GM12878 (cell line): ENCODE measurements around the gene ALG2. TPM values are rescaled to one million over a fixed set of nuclear protein-coding genes. Genes with fewer than 3 reads are reported as not detected.
A peak's percentile ranks its signal among the peaks of the same experiment; 100 is the strongest.

Source experiments
- ATAC-seq: fragments of 200-7000 bp; cut with Tn5 transposase; 3 replicates; pipeline ENCODE4 v1.9.1; 2020; ENCODE audit warnings: mild to moderate bottlenecking, moderate library complexity
- BruUV-seq: library from RNA; stranded (reverse); fragments of 400-500 nt; replicated peaks from 2 replicates; lab custom pipeline; 2021; lab: Mats Ljungman, UMichigan
- CTCF ChIA-PET: fragments of 300-600 bp; sonication (Branson Sonifier 250); formaldehyde crosslinking; extraction: SDS; loops from one replicate; lab custom pipeline; 2021; ENCODE audit warnings: inconsistent platforms; lab: Yijun Ruan, JAX
- POLR2A ChIA-PET: fragments of 350-600 bp; formaldehyde crosslinking; extraction: SDS; loops from one replicate; lab custom pipeline; 2021; ENCODE audit warnings: inconsistent platforms; lab: Charles Lee
- RAD21 ChIA-PET: fragments of 300-600 bp; sonication (Branson Sonifier 250); formaldehyde crosslinking; loops from one replicate; lab custom pipeline; 2023; ENCODE audit warnings: antibody characterized with exemption; ENCODE audit not compliant: unreplicated experiment; lab: Charles Lee
- SMC1A ChIA-PET: fragments of 300-600 bp; sonication (Branson Sonifier 250); formaldehyde crosslinking; loops from one replicate; lab custom pipeline; 2023; ENCODE audit not compliant: unreplicated experiment, uncharacterized antibody; lab: Charles Lee
- DNase-seq: peaks from one replicate; pipeline ENCODE4 v3.0.0-alpha.2; 2011; ENCODE audit warnings: low read depth, low spot score
- FAIRE-seq: peaks from 3 replicates; lab custom pipeline; 2011; peaks lifted over from hg19 to GRCh38; lab: Jason Lieb, UNC
- H2AFZ ChIP-seq: 2 replicates; pipeline ENCODE4 v1.6.0; 2011; ENCODE audit warnings: low read depth, low read length, control low read depth; ENCODE audit not compliant: control insufficient read depth
- H3K27ac ChIP-seq: 2 replicates; pipeline ENCODE4 v1.5.1; 2011; ENCODE audit warnings: control low read depth; ENCODE audit not compliant: control insufficient read depth, insufficient read depth
- H3K27me3 ChIP-seq, 2 experiments: replicated peaks in 1 of 2; 2 replicates each; pipeline versions ENCODE4 v1.6.0 to v1.6.1; 2011; ENCODE audit warnings: low read length in 1 of 2; ENCODE audit not compliant: control insufficient read depth in 2 of 2, insufficient read depth in 2 of 2
- H3K36me3 ChIP-seq, 2 experiments: 2 replicates each; pipeline ENCODE4 v1.5.1; 2011; ENCODE audit warnings: low read length in 1 of 2; ENCODE audit not compliant: control insufficient read depth in 2 of 2, insufficient read depth in 2 of 2
- H3K4me1 ChIP-seq: 2 replicates; pipeline ENCODE4 v1.6.1; 2011; ENCODE audit warnings: mild to moderate bottlenecking, low read length, moderate library complexity, mixed read lengths; ENCODE audit not compliant: control insufficient read depth, insufficient read depth
- H3K4me2 ChIP-seq: 2 replicates; pipeline ENCODE4 v1.6.0; 2011; ENCODE audit warnings: control low read depth; ENCODE audit not compliant: control insufficient read depth, insufficient read depth
- H3K4me3 ChIP-seq: fragments of 200-600 bp; sonication (generic); 2 replicates; pipeline ENCODE4 v1.5.1; 2016
- H3K79me2 ChIP-seq: 2 replicates; pipeline ENCODE4 v1.6.0; 2011; ENCODE audit warnings: low read length; ENCODE audit not compliant: control insufficient read depth, insufficient read depth
- H3K9ac ChIP-seq: 2 replicates; pipeline ENCODE4 v1.8.0; 2011; ENCODE audit warnings: low read length, control low read depth, mixed read lengths; ENCODE audit not compliant: control insufficient read depth, insufficient read depth
- H3K9me3 ChIP-seq: replicated peaks from 3 replicates; pipeline ENCODE4 v1.5.1; 2011; ENCODE audit warnings: mild to moderate bottlenecking, low read length; ENCODE audit not compliant: control insufficient read depth, insufficient read depth
- H4K20me1 ChIP-seq: 2 replicates; pipeline ENCODE4 v1.6.0; 2011; ENCODE audit not compliant: control insufficient read depth, insufficient read depth
- BACH1 ChIP-seq: fragments of 450-650 bp; IDR thresholded peaks from 2 replicates; pipeline ENCODE4 v1.6.1; 2017; ENCODE audit warnings: mild to moderate bottlenecking, borderline replicate concordance
- BRCA1 ChIP-seq: IDR thresholded peaks from 2 replicates; pipeline ENCODE4 v1.6.1; 2011; ENCODE audit warnings: low read depth, low read length, improper control_type of control experiment
- CEBPB ChIP-seq, 2 experiments: fragments of 150-350 bp in 1 of 2; IDR thresholded peaks; 2 replicates each; pipeline ENCODE4 v1.6.1; 2012 to 2014; ENCODE audit warnings: low read depth in 2 of 2, low read length in 2 of 2, borderline replicate concordance in 1 of 2, inconsistent platforms in 1 of 2
- CHD2 ChIP-seq: IDR thresholded peaks from 2 replicates; pipeline ENCODE4 v1.6.1; 2011; ENCODE audit warnings: low read depth, low read length, improper control_type of control experiment, borderline replicate concordance
- CTCF ChIP-seq, 3 experiments: IDR thresholded peaks in 2 of 3; conservative IDR thresholded peaks in 1 of 3; 2 replicates each; pipeline ENCODE4 v1.5.1; 2011; ENCODE audit warnings: low read depth in 3 of 3, low read length in 3 of 3, mild to moderate bottlenecking in 3 of 3, control low read depth in 2 of 3, moderate library complexity in 2 of 3, inconsistent platforms in 1 of 3, mixed read lengths in 1 of 3; ENCODE audit not compliant: control insufficient read depth in 2 of 3, insufficient read depth in 1 of 3; ENCODE audit errors: extremely low read depth in 1 of 3
- EP300 ChIP-seq, 2 experiments: fragments of 150-350 bp in 1 of 2; IDR thresholded peaks; 2 replicates each; pipeline ENCODE4 v1.6.1; 2011 to 2012; ENCODE audit warnings: low read depth in 2 of 2, low read length in 2 of 2, borderline replicate concordance in 1 of 2, improper control_type of control experiment in 1 of 2, inconsistent platforms in 1 of 2; ENCODE audit not compliant: control insufficient read depth in 1 of 2
- ETV6 ChIP-seq, 2 experiments: fragments of 450-650 bp in 1 of 2; IDR thresholded peaks in 1 of 2; conservative IDR thresholded peaks in 1 of 2; 2 replicates each; pipeline ENCODE4 v1.6.1; 2014; ENCODE audit warnings: antibody characterized with exemption in 1 of 2, borderline replicate concordance in 1 of 2, low read depth in 1 of 2, mild to moderate bottlenecking in 1 of 2, moderate library complexity in 1 of 2
- FOXK2 ChIP-seq: fragments of 450-650 bp; IDR thresholded peaks from 2 replicates; pipeline ENCODE4 v1.6.1; 2017; ENCODE audit warnings: mild to moderate bottlenecking, moderate library complexity
- HDGF ChIP-seq: fragments of 450-650 bp; IDR thresholded peaks from 2 replicates; pipeline ENCODE4 v1.6.1; 2016; ENCODE audit warnings: antibody characterized with exemption
- IKZF2 ChIP-seq, 2 experiments: fragments of 450-650 bp; IDR thresholded peaks; 2 replicates each; pipeline ENCODE4 v1.6.1; 2017; ENCODE audit warnings: mild to moderate bottlenecking in 2 of 2, moderate library complexity in 2 of 2
- MTA2 ChIP-seq: fragments of 450-650 bp; IDR thresholded peaks from 2 replicates; pipeline ENCODE4 v1.6.1; 2016; ENCODE audit warnings: low read depth, mild to moderate bottlenecking, moderate library complexity
- NFXL1 ChIP-seq: fragments of 450-650 bp; IDR thresholded peaks from 2 replicates; pipeline ENCODE4 v1.6.1; 2017; ENCODE audit warnings: antibody characterized with exemption, mild to moderate bottlenecking, borderline replicate concordance
- NR2C2 ChIP-seq: IDR thresholded peaks from 2 replicates; pipeline ENCODE4 v1.6.1; 2011; ENCODE audit warnings: borderline replicate concordance, low read depth; ENCODE audit not compliant: control insufficient read depth, insufficient read length
- NR2F1 ChIP-seq: fragments of 450-650 bp; conservative IDR thresholded peaks from 2 replicates; pipeline ENCODE4 v1.6.1; 2017; ENCODE audit warnings: mild to moderate bottlenecking
- NRF1 ChIP-seq: conservative IDR thresholded peaks from 2 replicates; pipeline ENCODE4 v1.6.1; 2011; ENCODE audit warnings: mild to moderate bottlenecking, low read depth, low read length, improper control_type of control experiment
- SMAD5 ChIP-seq: IDR thresholded peaks from 2 replicates; pipeline ENCODE4 v1.6.1; 2016; ENCODE audit warnings: antibody characterized with exemption, low read depth
- ZNF207 ChIP-seq: fragments of 450-650 bp; IDR thresholded peaks from 2 replicates; pipeline ENCODE4 v1.6.1; 2014; ENCODE audit warnings: antibody characterized with exemption, mild to moderate bottlenecking, borderline replicate concordance
- ZNF217 ChIP-seq: fragments of 450-650 bp; IDR thresholded peaks from 2 replicates; pipeline ENCODE4 v1.6.1; 2017; ENCODE audit warnings: antibody characterized with exemption, mild to moderate bottlenecking
- WGBS: methylation state at CpG from one replicate; pipeline ENCODE4 v1.1.6; 2016; ENCODE audit warnings: low lambda C conversion rate; ENCODE audit not compliant: insufficient replicate concordance, insufficient coverage; ENCODE audit errors: missing lambda C conversion rate; 5-methylcytosine and 5-hydroxymethylcytosine counted together
- in situ Hi-C: fragments of 300-500 bp; cut with MboI; formaldehyde crosslinking; loops from 9 replicates; pipeline ENCODE4 v1.14.3; 2018; ENCODE audit warnings: mixed read lengths
- intact Hi-C: fragments of 100-400 bp; cut with micrococcal nuclease; formaldehyde crosslinking; loops from one replicate; pipeline ENCODE4 v1.14.2; 2022; ENCODE audit not compliant: unreplicated experiment
- polyA plus RNA-seq, 11 experiments: library from polyadenylated mRNA; depleted of rRNA in 4 of 11; unstranded in 6 of 11; stranded (reverse) in 5 of 11; fragments of >200 nt; fragmentation: Nextera tagmentation in 4 of 11; fragmentation: Illumina TruSeq in 1 of 11; extraction: Ambion mirVana in 4 of 11; extraction: Trizol in 1 of 11; gene quantifications; 1 replicate in 1 of 11; 2 replicates in 10 of 11; pipeline versions ENCODE4 v1.2.1 to v1.2.3, GENCODE V29; 2011 to 2016; ENCODE audit warnings: inconsistent platforms in 2 of 11, missing spikeins in 2 of 11, low read depth in 1 of 11
- total RNA-seq, 4 experiments: library from RNA; depleted of rRNA in 3 of 4; stranded (reverse); fragments of >200 nt in 3 of 4; fragmentation: Illumina TruSeq in 1 of 4; extraction: Trizol in 1 of 4; gene quantifications; 2 replicates each; pipeline versions ENCODE4 v1.2.1 to v1.2.3, GENCODE V29; 2013 to 2021

ALG2 gene
- total and polyA plus RNA-seq, 10 of the 15 experiments (the other 5 are each of a cell fraction or from before 2014, with no cell fraction given) = 8.8 to 52.5 (median 38.6) TPM

- ATAC-seq (peak; percentile 38), FAIRE-seq (no peak), DNase-seq (no peak)
- BruUV-seq = no TSS peak
- Histone ChIP-seq H3K36me3 (no peaks in the 10 kb centered on the region), H4K20me1 (no peaks in the 10 kb centered on the region), H3K79me2 (no peaks in the 10 kb centered on the region), H3K27me3 (no peaks in the 10 kb centered on the region), H3K9me3 (no peaks in the 10 kb centered on the region), H3K4me1 (peaks cover 16% of the 10 kb centered on the region), H2AFZ (no peak overlapping the region), H3K9ac (no peak overlapping the region), H3K4me2 (no peak overlapping the region), H3K4me3 (no peak overlapping the region), H3K27ac (no peak overlapping the region)
- TF ChIP-seq NR2C2 = no peak
- no peak for TF ChIP-seq ZNF207
- no peak for TF ChIP-seq FOXK2
- no peak for TF ChIP-seq CHD2
- TF ChIP-seq CTCF (IDR thresholded peaks at IDR 0.05 in 2 of 3, conservative IDR thresholded peaks at IDR 0.05 in 1 of 3; ENCODE audit: control insufficient read depth in 2 of 3, extremely low read depth in 1 of 3, insufficient read depth in 1 of 3, low read depth in 3 of 3, low read length in 3 of 3) = no peak
- TF ChIP-seq ZNF217 = no peak
- TF ChIP-seq EP300 (IDR thresholded peaks at IDR 0.05; ENCODE audit: borderline replicate concordance in 1 of 2, control insufficient read depth in 1 of 2, low read depth in 2 of 2, low read length in 2 of 2) = no peak
- TF ChIP-seq NR2F1 = no peak
- no peak for TF ChIP-seq BACH1
- TF ChIP-seq IKZF2 (IDR thresholded peaks at IDR 0.05) = no peak
- no peak for TF ChIP-seq SMAD5
- TF ChIP-seq NFXL1 = no peak
- TF ChIP-seq HDGF = no peak
- no peak for TF ChIP-seq BRCA1
- no peak for TF ChIP-seq ETV6 (conservative IDR thresholded peaks at IDR 0.05 in 1 of 2, IDR thresholded peaks at IDR 0.05 in 1 of 2; ENCODE audit: borderline replicate concordance in 1 of 2, low read depth in 1 of 2)
- no peak for TF ChIP-seq NRF1
- TF ChIP-seq CEBPB (IDR thresholded peaks at IDR 0.05; ENCODE audit: borderline replicate concordance in 1 of 2, low read depth in 2 of 2, low read length in 2 of 2) = no peak
- TF ChIP-seq MTA2 = no peak
- intact Hi-C loops (loop anchor here (5.0 kb wide), 1 partner anchor 1050 kb away; no protein-coding TSS in a partner anchor), in situ Hi-C loops (loop anchor here (10.0 kb wide), 3 partner anchors 1048 to 1268 kb away; no protein-coding TSS in a partner anchor)
- SMC1A ChIA-PET = interaction anchor here (0.5 to 9.2 kb wide), 6 partner anchors 9 to 70 kb away, joined by 3 to 150 read pairs (median 4); no protein-coding TSS in a partner anchor
- CTCF ChIA-PET = interaction anchor here (0.6 to 7.1 kb wide), 9 partner anchors 10 to 1429 kb away, joined by 3 to 131 read pairs (median 5); no protein-coding TSS in a partner anchor
- RAD21 ChIA-PET = interaction anchor here (1.5 to 7.1 kb wide), 2 partner anchors 14 to 74 kb away, joined by 5 to 147 read pairs; no protein-coding TSS in a partner anchor
- 91% methylated on average over 4 of the region's 4 CpGs for WGBS
- POLR2A ChIA-PET = interaction anchor here (1.2 to 1.9 kb wide), 2 partner anchors 15 to 48 kb away, joined by 3 to 9 read pairs; no protein-coding TSS in a partner anchor
These were observed 54.6 kb downstream of the ALG2 start for GRCh38 chr9:99167119-99167518.
